ENCODE measurements around the gene MNAT1.

DNA sequence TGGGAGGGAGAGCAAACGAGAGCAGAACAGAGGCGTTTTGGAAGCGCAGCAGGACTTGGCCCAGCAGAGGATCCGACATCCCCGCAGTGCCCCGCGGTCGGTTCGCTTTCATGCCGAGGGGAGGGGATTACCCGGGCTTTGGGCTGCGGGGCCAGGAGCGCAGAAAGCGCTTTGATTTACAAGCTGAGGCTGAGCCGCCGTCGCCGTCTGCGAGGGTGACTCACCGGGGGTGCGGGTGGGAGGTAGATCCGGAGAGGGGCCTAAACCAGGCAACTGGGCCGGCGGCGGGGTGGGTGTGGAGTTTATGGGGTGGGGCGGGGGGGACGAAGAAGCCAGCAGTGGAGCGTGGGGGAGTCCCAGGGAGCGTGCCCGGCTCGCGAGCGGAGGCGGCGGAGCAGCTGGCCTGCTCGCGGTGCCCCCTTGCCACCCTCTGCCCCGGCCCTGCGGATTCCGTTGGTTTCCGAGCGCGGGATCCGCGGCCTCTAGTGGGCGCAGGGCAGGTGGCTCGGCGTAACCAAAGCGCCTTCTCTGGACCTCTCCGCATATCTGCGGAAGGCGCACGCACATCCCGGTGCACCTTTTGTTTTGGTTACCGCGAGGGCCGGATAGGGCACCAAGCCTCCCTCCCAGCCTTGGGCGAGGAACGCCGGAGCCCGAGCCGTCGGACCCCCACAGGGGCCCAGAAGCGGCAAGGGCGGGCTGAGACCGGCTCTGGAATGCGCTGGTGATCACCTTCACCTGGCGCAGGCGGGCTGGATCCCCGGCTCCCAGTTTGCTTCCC lies 13.0 kb upstream of the MNAT1 start:
- TF ChIP-seq, protein P1, sequence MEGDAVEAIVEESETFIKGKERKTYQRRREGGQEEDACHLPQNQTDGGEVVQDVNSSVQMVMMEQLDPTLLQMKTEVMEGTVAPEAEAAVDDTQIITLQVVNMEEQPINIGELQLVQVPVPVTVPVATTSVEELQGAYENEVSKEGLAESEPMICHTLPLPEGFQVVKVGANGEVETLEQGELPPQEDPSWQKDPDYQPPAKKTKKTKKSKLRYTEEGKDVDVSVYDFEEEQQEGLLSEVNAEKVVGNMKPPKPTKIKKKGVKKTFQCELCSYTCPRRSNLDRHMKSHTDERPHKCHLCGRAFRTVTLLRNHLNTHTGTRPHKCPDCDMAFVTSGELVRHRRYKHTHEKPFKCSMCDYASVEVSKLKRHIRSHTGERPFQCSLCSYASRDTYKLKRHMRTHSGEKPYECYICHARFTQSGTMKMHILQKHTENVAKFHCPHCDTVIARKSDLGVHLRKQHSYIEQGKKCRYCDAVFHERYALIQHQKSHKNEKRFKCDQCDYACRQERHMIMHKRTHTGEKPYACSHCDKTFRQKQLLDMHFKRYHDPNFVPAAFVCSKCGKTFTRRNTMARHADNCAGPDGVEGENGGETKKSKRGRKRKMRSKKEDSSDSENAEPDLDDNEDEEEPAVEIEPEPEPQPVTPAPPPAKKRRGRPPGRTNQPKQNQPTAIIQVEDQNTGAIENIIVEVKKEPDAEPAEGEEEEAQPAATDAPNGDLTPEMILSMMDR (IDR thresholded peaks at IDR 0.05): peak; percentile 28; the same call in 2 of the 3 replicates
- no peak for TF ChIP-seq ESRRA (IDR thresholded peaks at IDR 0.05; ENCODE audit: borderline replicate concordance, low read length)
- no peak for TF ChIP-seq ZFP36 (IDR thresholded peaks at IDR 0.05; ENCODE audit: borderline replicate concordance, partially characterized antibody)
- TF ChIP-seq POLR2A (IDR thresholded peaks at IDR 0.05; ENCODE audit: low read length): no peak
- TF ChIP-seq RCOR1 (IDR thresholded peaks at IDR 0.05; ENCODE audit: low read depth, low read length): no peak
- no peak for TF ChIP-seq HDAC2 (IDR thresholded peaks at IDR 0.05)
- TF ChIP-seq SMC3 (IDR thresholded peaks at IDR 0.05): 0 out of 3 replicates have a peak, but pooled peaks have one; percentile 11
- TF ChIP-seq MAZ (IDR thresholded peaks at IDR 0.05; ENCODE audit: borderline replicate concordance, low read depth, low read length): no peak
- TF ChIP-seq BHLHE40 (IDR thresholded peaks at IDR 0.05; ENCODE audit: low read depth, low read length): no peak
- no peak for TF ChIP-seq POLR2AphosphoS2 (conservative IDR thresholded peaks at IDR 0.05; ENCODE audit: low read length)
- TF ChIP-seq, protein P2, sequence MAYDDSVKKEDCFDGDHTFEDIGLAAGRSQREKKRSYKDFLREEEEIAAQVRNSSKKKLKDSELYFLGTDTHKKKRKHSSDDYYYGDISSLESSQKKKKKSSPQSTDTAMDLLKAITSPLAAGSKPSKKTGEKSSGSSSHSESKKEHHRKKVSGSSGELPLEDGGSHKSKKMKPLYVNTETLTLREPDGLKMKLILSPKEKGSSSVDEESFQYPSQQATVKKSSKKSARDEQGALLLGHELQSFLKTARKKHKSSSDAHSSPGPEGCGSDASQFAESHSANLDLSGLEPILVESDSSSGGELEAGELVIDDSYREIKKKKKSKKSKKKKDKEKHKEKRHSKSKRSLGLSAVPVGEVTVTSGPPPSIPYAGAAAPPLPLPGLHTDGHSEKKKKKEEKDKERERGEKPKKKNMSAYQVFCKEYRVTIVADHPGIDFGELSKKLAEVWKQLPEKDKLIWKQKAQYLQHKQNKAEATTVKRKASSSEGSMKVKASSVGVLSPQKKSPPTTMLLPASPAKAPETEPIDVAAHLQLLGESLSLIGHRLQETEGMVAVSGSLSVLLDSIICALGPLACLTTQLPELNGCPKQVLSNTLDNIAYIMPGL (CRISPR knock-in tag; IDR thresholded peaks at IDR 0.05; ENCODE audit: borderline replicate concordance): no peak
- TF ChIP-seq NR3C1 (IDR thresholded peaks at IDR 0.05): no peak
- no peak for TF ChIP-seq EHMT2 (IDR thresholded peaks at IDR 0.05; ENCODE audit: low read depth)
- no peak for TF ChIP-seq EP300 (IDR thresholded peaks at IDR 0.05)

All from A549 (cell line).